Kidney (tissue), 14 donors: Measurements from ENCODE around the gene NT5DC3. TPM values are rescaled to one million over a fixed set of nuclear protein-coding genes. Genes with fewer than 3 reads are reported as not detected.

Experiments
- DNase-seq, 5 donors: peaks; one replicate each; pipeline ENCODE4 v3.0.0-alpha.2; 2013 to 2020
- FAIRE-seq: peaks from 2 replicates; lab custom pipeline; 2012; peaks lifted over from hg19 to GRCh38; lab: Jason Lieb, UNC
- H3K27ac ChIP-seq, 2 donors: one replicate each; pipeline ENCODE4 v1.7.0; 2013; ENCODE audit warnings: low read depth in 2 of 2, low read length in 2 of 2, inconsistent platforms in 1 of 2
- H3K27me3 ChIP-seq: one replicate; pipeline ENCODE4 v1.7.1; 2013; ENCODE audit warnings: low read length, inconsistent platforms; ENCODE audit not compliant: control insufficient read depth, insufficient read depth
- H3K36me3 ChIP-seq, 3 donors: one replicate each; pipeline versions ENCODE4 v1.7.0 to v1.7.1; 2013; ENCODE audit warnings: low read length in 3 of 3, control low read depth in 1 of 3, inconsistent platforms in 1 of 3; ENCODE audit not compliant: insufficient read depth in 3 of 3, control insufficient read depth in 2 of 3
- H3K4me1 ChIP-seq, 3 donors: one replicate each; pipeline versions ENCODE4 v1.7.0 to v1.7.1; 2013; ENCODE audit warnings: low read length in 3 of 3, inconsistent platforms in 1 of 3, low read depth in 1 of 3; ENCODE audit not compliant: control insufficient read depth in 2 of 3, insufficient read depth in 2 of 3
- H3K4me3 ChIP-seq, 3 donors: one replicate each; pipeline versions ENCODE4 v1.7.0 to v1.8.1; 2013; ENCODE audit warnings: low read length in 3 of 3, control low read depth in 1 of 3, inconsistent platforms in 1 of 3
- H3K9ac ChIP-seq, 3 donors: one replicate each; pipeline versions ENCODE4 v1.7.0 to v1.7.1; 2013; ENCODE audit warnings: low read length in 3 of 3, control low read depth in 1 of 3, inconsistent platforms in 1 of 3
- H3K9me3 ChIP-seq, 3 donors: one replicate each; pipeline versions ENCODE4 v1.7.0 to v1.7.1; 2013; ENCODE audit warnings: low read length in 3 of 3, control low read depth in 1 of 3, inconsistent platforms in 1 of 3; ENCODE audit not compliant: control insufficient read depth in 2 of 3, insufficient read depth in 1 of 3
- intact Hi-C: fragments of 100-400 bp; cut with DNase I; formaldehyde crosslinking; loops from one replicate; pipeline ENCODE4 v1.11.1; 2022
- polyA plus RNA-seq: library from polyadenylated mRNA; stranded (reverse); fragments of 350-450 nt; fragmentation: Illumina TruSeq; extraction: RNeasy Lipid Tissue Mini Kit (QIAGEN cat#74804); gene quantifications from one replicate; pipeline ENCODE4 v1.2.3, GENCODE V29; 2014; ENCODE audit warnings: low read depth, low replicate concordance; ENCODE audit not compliant: insufficient read depth
- total RNA-seq: library from RNA; stranded (reverse); fragmentation: NEBNext Ultra II Directional; extraction: Animal tissue kit (Norgen Biotek cat#: 25700); gene quantifications from one replicate; pipeline ENCODE4 v1.2.1, GENCODE V29; 2021
- TF ChIP-seq, protein P1 (sequence below): IDR thresholded peaks from 3 replicates; pipeline ENCODE4 v1.5.1; 2012; ENCODE audit warnings: mild to moderate bottlenecking, moderate library complexity, borderline replicate concordance; ENCODE audit not compliant: insufficient read depth; ENCODE audit errors: extremely low read depth
- donor health status: control.
- donor health status: control.
- donor health status: control.
- donor health status: control.
- donor health status: control.
- donor health status: DM: yes; HTN: yes; CAD: no.
- donor health status: Normal renal cell carcinoma (clear cell type).

NT5DC3 gene
- total and polyA plus RNA-seq, 2 donors from 2014 or later, result 1.1 to 7.8 TPM

GRCh38 chr12:103875666-103876065 lies 34.6 kb upstream of the NT5DC3 start:
- TF ChIP-seq, protein P1, sequence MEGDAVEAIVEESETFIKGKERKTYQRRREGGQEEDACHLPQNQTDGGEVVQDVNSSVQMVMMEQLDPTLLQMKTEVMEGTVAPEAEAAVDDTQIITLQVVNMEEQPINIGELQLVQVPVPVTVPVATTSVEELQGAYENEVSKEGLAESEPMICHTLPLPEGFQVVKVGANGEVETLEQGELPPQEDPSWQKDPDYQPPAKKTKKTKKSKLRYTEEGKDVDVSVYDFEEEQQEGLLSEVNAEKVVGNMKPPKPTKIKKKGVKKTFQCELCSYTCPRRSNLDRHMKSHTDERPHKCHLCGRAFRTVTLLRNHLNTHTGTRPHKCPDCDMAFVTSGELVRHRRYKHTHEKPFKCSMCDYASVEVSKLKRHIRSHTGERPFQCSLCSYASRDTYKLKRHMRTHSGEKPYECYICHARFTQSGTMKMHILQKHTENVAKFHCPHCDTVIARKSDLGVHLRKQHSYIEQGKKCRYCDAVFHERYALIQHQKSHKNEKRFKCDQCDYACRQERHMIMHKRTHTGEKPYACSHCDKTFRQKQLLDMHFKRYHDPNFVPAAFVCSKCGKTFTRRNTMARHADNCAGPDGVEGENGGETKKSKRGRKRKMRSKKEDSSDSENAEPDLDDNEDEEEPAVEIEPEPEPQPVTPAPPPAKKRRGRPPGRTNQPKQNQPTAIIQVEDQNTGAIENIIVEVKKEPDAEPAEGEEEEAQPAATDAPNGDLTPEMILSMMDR, result no peak

DNA sequence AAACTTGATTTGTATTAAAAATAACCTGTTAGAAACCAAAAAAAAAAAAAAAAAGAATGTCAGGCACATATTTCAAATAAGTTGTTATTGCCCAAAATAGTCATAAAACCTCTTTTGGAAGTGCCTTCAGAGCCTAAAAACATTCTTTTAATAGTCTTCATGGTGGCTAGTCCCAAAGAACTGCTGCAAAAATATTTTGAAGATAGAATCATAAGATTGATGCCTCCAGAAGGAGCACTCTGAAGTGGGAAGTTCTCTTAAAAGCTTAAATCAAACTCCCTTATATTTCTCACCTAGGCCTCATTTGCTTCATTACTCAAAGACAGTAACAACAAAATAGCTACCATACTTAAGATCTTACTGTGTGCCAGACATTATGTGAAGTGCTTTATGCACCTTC lies 27.2 kb upstream of the NT5DC3 start:
- FAIRE-seq (no peak), DNase-seq (no peak)
- Histone ChIP-seq H3K27ac (no peak overlapping the region), H3K4me3 (no peak overlapping the region), H3K27me3 (no peaks in the 10 kb centered on the region), H3K4me1 (no peaks in the 10 kb centered on the region), H3K36me3 (no peaks in the 10 kb centered on the region), H3K9me3 (no peaks in the 10 kb centered on the region), H3K9ac (no peak overlapping the region)
- intact Hi-C loops, result no loop called here
- TF ChIP-seq, protein P1, result no peak

More at GRCh38 chr12:103875666-103876065, 34.6 kb upstream of the NT5DC3 start:
- H3K9me3 ChIP-seq, result no peaks in the 10 kb centered on the region
- no peak for DNase-seq
- H3K27me3 ChIP-seq, result no peaks in the 10 kb centered on the region
- no peak overlapping the region for H3K27ac ChIP-seq
- H3K9ac ChIP-seq, result no peak overlapping the region
- H3K4me1 ChIP-seq, result no peaks in the 10 kb centered on the region
- H3K36me3 ChIP-seq, result no peaks in the 10 kb centered on the region
- intact Hi-C loops, result no loop called here
- no peak for FAIRE-seq
- no peak overlapping the region for H3K4me3 ChIP-seq

DNA sequence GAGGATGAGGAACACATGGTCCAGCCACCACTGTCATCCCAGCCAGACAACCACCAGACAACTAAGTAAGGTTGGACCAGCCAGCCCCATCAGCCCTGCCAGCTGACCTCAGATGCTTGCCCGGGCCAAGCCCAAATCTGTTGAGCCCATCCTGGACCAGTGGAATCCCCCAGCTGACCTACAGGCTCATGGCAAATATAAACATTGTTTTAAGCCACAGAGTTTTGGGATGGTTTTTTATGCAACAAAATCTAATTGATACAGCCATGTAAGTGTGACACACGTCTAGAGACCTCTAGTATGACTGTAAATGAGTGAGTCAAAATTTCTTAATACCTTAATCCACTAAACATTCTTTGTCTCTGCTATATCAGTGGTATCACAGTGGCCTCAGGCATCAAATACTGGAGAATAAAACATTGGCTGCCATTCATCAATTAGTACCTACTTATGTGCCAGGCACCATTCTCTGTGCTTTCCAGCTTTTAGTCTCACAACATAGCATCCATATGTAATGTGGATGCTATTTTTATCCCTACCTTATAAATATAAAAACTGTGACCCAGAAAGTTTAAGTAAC lies 24.2 kb upstream of the NT5DC3 start:
- no peak for DNase-seq
- Histone ChIP-seq H3K36me3 (no peaks in the 10 kb centered on the region), H3K27me3 (no peaks in the 10 kb centered on the region), H3K9me3 (no peaks in the 10 kb centered on the region), H3K4me3 (no peak overlapping the region), H3K4me1 (no peaks in the 10 kb centered on the region), H3K9ac (no peak overlapping the region), H3K27ac (no peak overlapping the region)
- intact Hi-C loops, result no loop called here
- TF ChIP-seq, protein P1, result no peak
- FAIRE-seq, result no peak

GRCh38 chr12:103864710-103865109 lies 23.7 kb upstream of the NT5DC3 start:
- intact Hi-C loops, result no loop called here
- Histone ChIP-seq H3K4me1 (no peaks in the 10 kb centered on the region), H3K27ac (no peak overlapping the region), H3K4me3 (no peak overlapping the region), H3K9ac (no peak overlapping the region), H3K27me3 (no peaks in the 10 kb centered on the region), H3K9me3 (no peaks in the 10 kb centered on the region), H3K36me3 (no peaks in the 10 kb centered on the region)
- TF ChIP-seq, protein P1, result no peak
- FAIRE-seq (no peak), DNase-seq (no peak)
